Suprapubic skin (tissue), 4 donors: ENCODE results near the gene TMEM181. TPM values are rescaled to one million over a fixed set of nuclear protein-coding genes. Genes with fewer than 3 reads are reported as not detected.
A peak's percentile ranks its signal among the peaks of the same experiment; 100 is the strongest.

ENCODE experiments used
- DNase-seq, 2 donors: peaks; one replicate each; pipeline ENCODE4 v3.0.0-alpha.2; 2019; ENCODE audit warnings: low spot score in 2 of 2
- H3K27ac ChIP-seq: fragments of 200-600 bp; sonication (generic); one replicate; pipeline ENCODE4 v1.5.1; 2019
- H3K27me3 ChIP-seq: fragments of 200-600 bp; sonication (generic); one replicate; pipeline ENCODE4 v1.5.1; 2019
- H3K36me3 ChIP-seq: fragments of 200-600 bp; sonication (generic); one replicate; pipeline ENCODE4 v1.5.1; 2019
- H3K4me1 ChIP-seq: fragments of 200-600 bp; sonication (generic); one replicate; pipeline ENCODE4 v1.5.1; 2019
- H3K4me3 ChIP-seq: fragments of 200-600 bp; sonication (generic); one replicate; pipeline ENCODE4 v1.5.1; 2019; ENCODE audit warnings: mild to moderate bottlenecking
- H3K9me3 ChIP-seq: fragments of 200-600 bp; sonication (generic); one replicate; pipeline ENCODE4 v1.5.1; 2019
- EP300 ChIP-seq: sonication (generic); formaldehyde crosslinking; IDR thresholded peaks from one replicate; pipeline ENCODE4 v1.6.1; 2017; ENCODE audit warnings: antibody characterized with exemption
- POLR2A ChIP-seq, 2 donors: fragments of 450-650 bp; IDR thresholded peaks; one replicate each; pipeline ENCODE4 v1.6.1; 2017; ENCODE audit warnings: antibody characterized with exemption in 2 of 2, mild to moderate bottlenecking in 2 of 2, moderate library complexity in 2 of 2
- POLR2AphosphoS5 ChIP-seq, 3 donors: sonication (generic); formaldehyde crosslinking; IDR thresholded peaks; one replicate each; pipeline ENCODE4 v1.6.1; 2017; ENCODE audit warnings: antibody characterized with exemption in 3 of 3
- WGBS: methylation state at CpG from one replicate; pipeline ENCODE4 v1.1.5; 2018; 5-methylcytosine and 5-hydroxymethylcytosine counted together
- total RNA-seq, 4 donors: library from RNA; depleted of rRNA; stranded (reverse); fragments of >200 nt; gene quantifications; one replicate each; pipeline ENCODE4 v1.1.0, GENCODE V29; 2016
- TF ChIP-seq, protein P1 (sequence below), 2 donors: fragments of 200-600 bp in 1 of 2; fragments of 450-650 bp in 1 of 2; sonication (generic) in 1 of 2; IDR thresholded peaks; one replicate each; pipeline ENCODE4 v1.5.1; 2016 to 2019; ENCODE audit warnings: antibody characterized with exemption in 2 of 2, mild to moderate bottlenecking in 1 of 2, moderate library complexity in 1 of 2

TMEM181 gene, protein sequence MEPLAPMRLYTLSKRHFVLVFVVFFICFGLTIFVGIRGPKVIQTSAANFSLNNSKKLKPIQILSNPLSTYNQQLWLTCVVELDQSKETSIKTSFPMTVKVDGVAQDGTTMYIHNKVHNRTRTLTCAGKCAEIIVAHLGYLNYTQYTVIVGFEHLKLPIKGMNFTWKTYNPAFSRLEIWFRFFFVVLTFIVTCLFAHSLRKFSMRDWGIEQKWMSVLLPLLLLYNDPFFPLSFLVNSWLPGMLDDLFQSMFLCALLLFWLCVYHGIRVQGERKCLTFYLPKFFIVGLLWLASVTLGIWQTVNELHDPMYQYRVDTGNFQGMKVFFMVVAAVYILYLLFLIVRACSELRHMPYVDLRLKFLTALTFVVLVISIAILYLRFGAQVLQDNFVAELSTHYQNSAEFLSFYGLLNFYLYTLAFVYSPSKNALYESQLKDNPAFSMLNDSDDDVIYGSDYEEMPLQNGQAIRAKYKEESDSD
- 10 to 100 TPM; 17.5 to 24.7 (median 21.7) TPM for total RNA-seq

DNA sequence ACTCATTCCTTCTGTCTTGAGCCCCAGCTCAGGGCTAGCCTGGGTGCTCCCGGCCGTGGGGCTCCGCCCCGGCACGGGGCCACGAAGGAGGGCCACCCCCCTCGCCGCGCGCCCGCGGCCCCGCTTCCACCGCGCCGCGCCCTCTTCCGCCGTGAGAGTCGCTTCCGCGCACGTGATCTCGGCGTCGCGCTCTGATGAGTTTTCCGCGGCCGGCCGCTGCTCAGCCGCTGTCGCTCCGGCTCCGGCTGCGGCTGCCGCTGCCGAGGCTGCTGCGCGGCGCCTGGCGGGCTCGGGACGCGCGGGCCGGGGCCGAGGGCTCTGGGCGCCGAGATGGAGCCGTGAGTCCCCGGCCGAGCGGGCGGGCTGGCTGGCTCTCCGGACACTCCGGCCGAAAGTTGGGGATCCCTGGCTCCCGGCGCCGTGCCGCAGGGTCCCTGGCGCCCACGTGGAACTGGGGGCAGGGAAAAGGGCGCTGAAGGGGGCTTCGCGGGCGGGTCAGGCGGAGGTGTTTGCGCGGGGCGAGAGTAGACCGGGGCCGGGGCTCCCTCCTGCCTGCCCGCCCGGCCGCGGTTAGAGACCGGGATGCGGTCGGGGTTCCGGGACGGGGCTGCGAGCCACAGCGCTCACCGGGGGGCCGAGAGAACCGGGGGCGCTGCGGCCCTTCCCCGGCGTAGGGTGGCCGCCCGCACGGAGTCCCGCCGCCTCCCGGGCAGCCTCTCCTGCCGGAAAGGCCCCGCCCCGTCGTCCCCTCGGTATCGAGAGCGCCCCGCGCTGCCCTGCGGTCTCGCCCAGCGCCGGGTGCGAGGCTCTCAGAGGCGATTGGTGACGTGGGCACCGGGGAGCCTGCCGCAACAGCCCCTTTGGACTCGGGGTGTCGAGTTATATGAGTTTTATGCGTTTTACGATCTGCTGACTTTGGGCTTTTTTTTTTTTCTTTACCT, at the start of gene TMEM181:
Gene TMEM181 (plus strand): TSS at position 197 of the 941 bp plus-strand sequence. CDS start 134 bp downstream, at position 331.
- H3K27ac ChIP-seq, result peak within 1 kb of the TSS; percentile 95
- H3K4me3 ChIP-seq, result peak within 1 kb of the TSS; percentile 99
- H3K9me3 ChIP-seq, result no peaks in the 10 kb centered on the region
- TF ChIP-seq POLR2AphosphoS5 (IDR thresholded peaks at IDR 0.05), result peak in 1 of 3 donors; percentile 90
- TF ChIP-seq, protein P1, sequence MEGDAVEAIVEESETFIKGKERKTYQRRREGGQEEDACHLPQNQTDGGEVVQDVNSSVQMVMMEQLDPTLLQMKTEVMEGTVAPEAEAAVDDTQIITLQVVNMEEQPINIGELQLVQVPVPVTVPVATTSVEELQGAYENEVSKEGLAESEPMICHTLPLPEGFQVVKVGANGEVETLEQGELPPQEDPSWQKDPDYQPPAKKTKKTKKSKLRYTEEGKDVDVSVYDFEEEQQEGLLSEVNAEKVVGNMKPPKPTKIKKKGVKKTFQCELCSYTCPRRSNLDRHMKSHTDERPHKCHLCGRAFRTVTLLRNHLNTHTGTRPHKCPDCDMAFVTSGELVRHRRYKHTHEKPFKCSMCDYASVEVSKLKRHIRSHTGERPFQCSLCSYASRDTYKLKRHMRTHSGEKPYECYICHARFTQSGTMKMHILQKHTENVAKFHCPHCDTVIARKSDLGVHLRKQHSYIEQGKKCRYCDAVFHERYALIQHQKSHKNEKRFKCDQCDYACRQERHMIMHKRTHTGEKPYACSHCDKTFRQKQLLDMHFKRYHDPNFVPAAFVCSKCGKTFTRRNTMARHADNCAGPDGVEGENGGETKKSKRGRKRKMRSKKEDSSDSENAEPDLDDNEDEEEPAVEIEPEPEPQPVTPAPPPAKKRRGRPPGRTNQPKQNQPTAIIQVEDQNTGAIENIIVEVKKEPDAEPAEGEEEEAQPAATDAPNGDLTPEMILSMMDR (IDR thresholded peaks at IDR 0.05), result no peak
- TF ChIP-seq EP300, result no peak
- TF ChIP-seq POLR2A (IDR thresholded peaks at IDR 0.05), result peak; percentile 38 to 66
- no peaks in the 10 kb centered on the region for H3K36me3 ChIP-seq
- no peaks in the 10 kb centered on the region for H3K27me3 ChIP-seq
- WGBS, result 3% methylated on average over 32 of the region's 120 CpGs
- peak; percentile 85 to 87 for DNase-seq
- H3K4me1 ChIP-seq, result peaks cover 29% of the 10 kb centered on the region

DNA sequence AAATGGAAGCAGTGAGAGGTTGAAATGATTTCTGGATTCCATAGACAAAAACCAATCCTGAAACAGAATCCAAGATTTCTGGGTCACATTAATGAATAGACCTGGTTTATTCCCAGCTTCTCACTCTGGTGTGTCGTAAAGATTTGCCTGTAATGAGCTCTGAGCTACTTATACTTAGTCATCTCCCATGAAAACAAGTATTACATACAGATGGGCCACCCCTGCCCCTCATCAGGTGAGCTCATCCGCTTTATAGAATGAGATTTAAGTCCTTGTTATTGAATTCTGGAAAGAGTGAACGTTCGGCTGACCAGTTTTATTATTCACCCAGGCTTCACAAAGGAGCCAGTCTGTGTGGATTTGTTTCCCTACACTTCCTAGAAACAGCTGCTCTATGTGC, 47.1 kb upstream of the TMEM181 start:
- DNase-seq, result no peak
- no peak for TF ChIP-seq EP300
- TF ChIP-seq, protein P1 (IDR thresholded peaks at IDR 0.05), result no peak
- TF ChIP-seq POLR2A (IDR thresholded peaks at IDR 0.05), result no peak
- TF ChIP-seq POLR2AphosphoS5 (IDR thresholded peaks at IDR 0.05), result no peak
- no peak overlapping the region for H3K27ac ChIP-seq
- no peak overlapping the region for H3K4me3 ChIP-seq
- no peaks in the 10 kb centered on the region for H3K36me3 ChIP-seq
- no peaks in the 10 kb centered on the region for H3K4me1 ChIP-seq
- no peaks in the 10 kb centered on the region for H3K9me3 ChIP-seq
- peaks cover 18% of the 10 kb centered on the region for H3K27me3 ChIP-seq
- 79% methylated on average over 4 of the region's 4 CpGs for WGBS

DNA sequence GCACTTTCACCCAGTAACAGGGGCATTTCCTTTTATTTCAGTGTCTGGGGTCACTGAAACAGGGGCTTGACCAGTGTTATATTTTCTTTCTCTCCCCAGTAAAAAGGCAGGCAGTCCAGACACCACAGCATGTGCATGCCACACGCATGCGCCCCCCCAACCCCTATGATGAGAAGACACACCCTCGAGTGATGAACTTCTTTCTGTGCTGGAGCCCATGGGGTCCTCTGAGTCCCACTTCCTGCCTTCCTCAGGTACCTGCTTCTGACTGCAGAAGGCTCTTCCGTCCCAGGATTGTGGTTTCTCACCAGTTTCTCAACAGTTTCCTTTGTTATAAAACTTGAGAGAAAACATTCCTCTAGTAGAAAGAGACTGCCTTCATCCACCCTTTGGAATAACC, 45.7 kb upstream of the TMEM181 start:
- TF ChIP-seq POLR2A (IDR thresholded peaks at IDR 0.05) (no peak), POLR2AphosphoS5 (IDR thresholded peaks at IDR 0.05) (no peak), EP300 (no peak)
- TF ChIP-seq, protein P1 (IDR thresholded peaks at IDR 0.05), result no peak
- H3K4me3 ChIP-seq, result no peak overlapping the region
- H3K9me3 ChIP-seq, result no peaks in the 10 kb centered on the region
- no peak for DNase-seq
- WGBS, result 74% methylated on average over 4 of the region's 4 CpGs
- H3K36me3 ChIP-seq, result no peaks in the 10 kb centered on the region
- H3K4me1 ChIP-seq, result peaks cover 7% of the 10 kb centered on the region
- peaks cover 19% of the 10 kb centered on the region for H3K27me3 ChIP-seq
- no peak overlapping the region for H3K27ac ChIP-seq

DNA sequence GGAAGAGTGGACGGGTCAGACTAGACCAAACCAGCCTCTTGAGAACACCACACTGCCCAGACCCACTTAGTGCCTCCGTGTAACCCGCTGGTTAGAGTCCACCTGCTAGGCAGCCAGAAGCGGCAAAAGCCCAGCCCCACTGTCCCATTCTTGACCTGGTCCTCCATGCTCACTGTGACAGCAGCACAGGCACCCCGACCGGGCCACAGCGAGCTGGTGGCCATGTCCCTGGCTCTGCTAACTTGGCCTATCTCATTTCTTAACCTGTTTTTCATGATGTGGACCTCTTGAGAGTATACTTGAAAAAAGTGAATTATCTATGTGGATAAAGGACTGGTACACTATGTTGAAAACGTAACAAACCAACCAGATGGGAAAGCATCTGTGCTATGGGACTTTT, 44.9 kb upstream of the TMEM181 start:
- Histone ChIP-seq H3K4me3 (no peak overlapping the region), H3K27me3 (peaks cover 19% of the 10 kb centered on the region)
- whole genome bisulfite sequencing, result 94% methylated on average over 8 of the region's 8 CpGs

More for the DNA sequence above, 44.9 kb upstream of the TMEM181 start:
- no peak for DNase-seq
- no peaks in the 10 kb centered on the region for H3K36me3 ChIP-seq
- no peaks in the 10 kb centered on the region for H3K9me3 ChIP-seq
- no peak overlapping the region for H3K27ac ChIP-seq
- peaks cover 7% of the 10 kb centered on the region for H3K4me1 ChIP-seq
- TF ChIP-seq, protein P1 (IDR thresholded peaks at IDR 0.05), result no peak
- TF ChIP-seq EP300 (no peak), POLR2A (IDR thresholded peaks at IDR 0.05) (no peak), POLR2AphosphoS5 (IDR thresholded peaks at IDR 0.05) (no peak)
